Fibroblast of peridontal ligament (primary cell): ENCODE results near the gene SPSB3.

Experiments used
- DNase-seq: peaks from one replicate; pipeline ENCODE4 v3.0.0-alpha.2; 2010; ENCODE audit errors: extremely low read depth

Gene SPSB3

DNA sequence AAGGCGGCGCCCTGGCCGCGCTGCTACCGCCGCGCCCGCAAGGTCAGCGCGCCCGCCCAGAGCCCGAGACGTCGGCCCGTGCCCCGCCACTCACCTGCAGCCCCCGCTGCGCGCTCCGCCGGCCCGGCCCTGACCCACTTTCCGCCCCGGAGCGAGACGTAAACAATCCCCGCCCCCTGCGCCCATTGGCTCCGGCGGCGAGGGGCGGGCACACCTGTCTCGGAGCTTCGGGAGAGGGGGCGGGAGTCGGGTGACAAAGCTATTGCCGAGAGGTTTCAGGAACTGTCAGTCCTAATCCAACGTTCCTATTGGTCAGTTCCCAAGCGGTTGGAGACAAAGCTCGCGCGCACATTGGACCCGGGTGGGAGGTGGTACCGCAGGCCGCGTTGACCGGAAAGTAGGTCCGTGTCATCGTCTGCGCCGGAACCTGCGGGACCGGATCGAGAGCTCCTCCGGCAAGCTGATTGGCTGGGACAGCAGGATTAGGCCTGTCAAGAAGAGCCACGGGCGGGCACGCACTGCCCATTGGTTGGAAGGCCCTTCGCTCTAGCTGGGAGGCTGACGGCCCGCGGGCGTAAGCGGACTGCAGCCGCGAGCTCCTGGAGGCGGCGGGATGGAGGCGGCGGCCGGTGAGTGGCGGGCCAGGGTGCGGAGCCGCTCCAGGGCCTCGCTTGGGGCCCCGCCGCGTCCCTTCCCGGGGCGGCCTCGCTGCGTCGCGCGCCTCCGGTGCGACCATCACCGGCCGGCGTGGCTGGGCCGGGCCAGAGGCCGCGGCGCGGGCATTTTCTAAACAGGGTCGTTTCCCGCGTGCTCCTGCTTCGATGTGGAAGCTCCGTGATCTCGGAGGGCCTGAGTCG, at the start of gene SPSB3, which contains the start of gene NUBP2:
SPSB3 (minus strand) TSS at position 164 of the 857 bp plus-strand sequence. CDS start 1,088 bp downstream, outside the sequence.
NUBP2 (plus strand) TSS at position 553 of the 857 bp plus-strand sequence; CDS start at position 614, 61 bp downstream.
- peak; percentile 100 for DNase-seq

DNA sequence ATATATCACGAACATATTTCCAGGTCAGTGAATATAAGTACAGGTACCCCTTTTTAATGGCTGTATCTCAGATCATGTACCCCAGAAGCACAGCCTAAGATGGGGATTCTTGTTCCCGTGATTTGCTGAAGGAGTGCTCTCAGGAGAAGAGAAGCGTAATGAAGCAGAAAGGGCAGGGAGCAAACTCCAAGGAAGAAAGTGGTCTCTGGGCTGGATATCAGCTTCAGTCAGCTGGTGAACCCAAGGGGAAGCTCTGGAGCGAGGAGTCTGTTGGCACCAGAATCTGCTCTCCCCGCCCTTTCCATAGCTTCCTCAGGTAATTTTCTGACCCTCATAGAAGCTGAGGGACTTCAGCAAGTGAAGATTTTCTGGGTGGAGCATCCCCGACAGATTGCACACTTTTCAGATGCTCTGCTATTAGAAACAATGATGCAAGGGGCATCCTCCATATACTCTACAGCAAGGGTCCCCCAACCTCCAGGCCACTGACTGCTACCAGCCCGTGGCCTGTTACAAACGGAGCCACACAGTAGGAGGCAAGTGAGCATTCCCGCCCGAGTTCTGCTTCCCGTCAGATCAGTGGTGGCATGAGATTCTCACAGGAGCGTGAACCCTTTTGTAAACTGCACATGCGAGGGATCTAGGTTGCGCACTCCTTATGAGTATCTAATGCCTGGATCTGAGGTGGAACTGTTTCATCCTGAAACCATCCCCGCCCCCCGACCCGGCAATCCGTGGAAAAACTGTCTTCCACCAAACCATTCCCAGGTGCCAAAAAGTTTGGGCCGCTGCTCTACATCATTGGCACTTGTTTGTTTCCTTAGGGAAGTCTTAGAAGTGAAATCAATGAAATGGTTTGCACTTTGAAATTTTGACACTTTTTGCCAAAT, 49.1 kb upstream of the SPSB3 start:
- no peak for DNase-seq

DNA sequence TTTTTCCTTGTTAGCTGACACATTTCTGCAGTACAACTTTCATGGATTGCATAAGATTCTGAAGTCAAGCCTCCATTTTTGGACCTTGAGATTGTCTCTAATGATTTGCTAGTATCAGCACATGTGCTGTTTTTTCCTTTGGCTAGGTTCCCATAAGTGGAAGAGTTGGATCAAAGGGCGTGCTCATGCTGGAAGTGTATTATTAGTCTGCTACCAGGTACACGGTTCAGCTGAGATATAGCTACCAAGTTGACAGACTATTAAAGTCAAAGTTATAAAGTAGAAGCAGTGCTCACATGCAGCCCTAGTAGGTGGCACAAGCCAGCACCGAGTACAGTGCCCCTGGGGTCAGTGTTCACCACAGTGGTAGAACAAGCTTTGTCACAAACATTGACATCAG, 47.8 kb upstream of the SPSB3 start:
- DNase-seq, result no peak

DNA sequence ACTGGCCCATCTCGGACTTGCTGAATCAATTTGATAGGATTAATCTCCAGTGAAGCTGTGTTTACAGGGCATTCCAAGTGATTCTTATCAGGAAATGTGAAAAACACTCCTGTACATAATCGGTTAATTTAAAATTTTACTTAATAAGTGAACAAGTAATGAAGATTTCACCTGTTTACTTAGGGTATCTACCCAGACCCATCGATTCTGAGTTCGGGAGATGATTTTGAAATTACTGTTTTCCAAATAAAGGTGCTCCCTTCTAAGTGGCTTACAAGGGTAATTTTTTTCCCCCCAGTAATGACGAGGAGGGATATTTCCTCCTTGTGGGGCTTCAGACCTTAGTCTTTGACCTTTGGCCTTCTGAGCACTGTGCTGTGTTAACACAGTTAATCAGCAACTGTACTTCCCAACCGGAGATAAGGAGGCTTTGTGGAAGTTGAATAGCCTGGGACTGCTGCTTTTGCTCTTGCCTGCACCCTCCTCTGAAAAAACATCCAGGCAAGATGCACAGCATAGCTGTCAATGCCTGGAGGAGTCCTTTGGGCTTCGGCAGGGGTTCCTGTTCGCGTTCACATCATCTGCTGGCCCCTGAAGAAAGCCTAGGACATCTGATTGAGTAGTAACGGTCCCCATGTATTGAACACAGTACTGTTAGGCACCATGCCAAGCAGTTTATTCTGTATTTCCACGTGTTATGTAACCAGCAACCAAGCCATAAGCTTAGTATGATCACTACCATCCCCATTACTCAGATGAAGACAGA, 46.5 kb upstream of the SPSB3 start:
- DNase-seq, result no peak

DNA sequence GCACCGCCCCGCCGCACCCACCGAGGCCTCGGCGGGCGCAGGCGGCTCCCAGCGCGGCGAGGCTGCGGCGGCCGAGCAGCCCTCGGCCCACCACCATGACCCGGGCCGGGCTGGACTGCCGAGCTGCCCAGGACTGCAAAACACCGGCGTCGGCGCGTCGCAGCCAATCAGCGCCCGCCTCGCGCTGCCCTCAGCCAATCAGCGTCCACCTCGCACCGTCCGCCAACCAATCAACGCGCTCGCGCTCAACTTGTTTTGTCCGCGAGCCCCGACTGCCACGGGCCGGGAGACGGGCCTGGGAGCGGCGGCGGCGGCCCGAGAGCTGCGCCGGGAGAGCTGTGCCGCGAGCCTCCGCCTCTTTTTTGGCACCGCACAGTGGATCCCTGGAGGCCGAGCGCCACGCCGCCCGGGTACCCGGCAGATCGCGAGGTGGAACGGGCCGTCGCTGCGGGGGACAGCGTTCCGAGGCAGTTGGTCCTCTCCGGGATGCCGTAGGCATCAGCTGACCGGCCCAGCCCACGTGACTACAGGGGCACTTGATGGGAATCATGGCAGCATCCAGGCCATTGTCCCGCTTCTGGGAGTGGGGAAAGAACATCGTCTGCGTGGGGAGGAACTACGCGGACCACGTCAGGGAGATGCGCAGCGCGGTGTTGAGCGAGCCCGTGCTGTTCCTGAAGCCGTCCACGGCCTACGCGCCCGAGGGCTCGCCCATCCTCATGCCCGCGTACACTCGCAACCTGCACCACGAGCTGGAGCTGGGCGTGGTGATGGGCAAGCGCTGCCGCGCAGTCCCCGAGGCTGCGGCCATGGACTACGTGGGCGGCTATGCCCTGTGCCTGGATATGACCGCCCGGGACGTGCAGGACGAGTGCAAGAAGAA, 44.6 kb upstream of the SPSB3 start, which contains the start of the genes FAHD1 and HAGH:
FAHD1 (plus strand) TSS at position 516 of the 883 bp plus-strand sequence; CDS start at position 549, 33 bp downstream.
HAGH (minus strand) TSS at position 135 of the 883 bp plus-strand sequence; CDS start at position 97, 38 bp downstream.
- DNase-seq, result peak; percentile 94

DNA sequence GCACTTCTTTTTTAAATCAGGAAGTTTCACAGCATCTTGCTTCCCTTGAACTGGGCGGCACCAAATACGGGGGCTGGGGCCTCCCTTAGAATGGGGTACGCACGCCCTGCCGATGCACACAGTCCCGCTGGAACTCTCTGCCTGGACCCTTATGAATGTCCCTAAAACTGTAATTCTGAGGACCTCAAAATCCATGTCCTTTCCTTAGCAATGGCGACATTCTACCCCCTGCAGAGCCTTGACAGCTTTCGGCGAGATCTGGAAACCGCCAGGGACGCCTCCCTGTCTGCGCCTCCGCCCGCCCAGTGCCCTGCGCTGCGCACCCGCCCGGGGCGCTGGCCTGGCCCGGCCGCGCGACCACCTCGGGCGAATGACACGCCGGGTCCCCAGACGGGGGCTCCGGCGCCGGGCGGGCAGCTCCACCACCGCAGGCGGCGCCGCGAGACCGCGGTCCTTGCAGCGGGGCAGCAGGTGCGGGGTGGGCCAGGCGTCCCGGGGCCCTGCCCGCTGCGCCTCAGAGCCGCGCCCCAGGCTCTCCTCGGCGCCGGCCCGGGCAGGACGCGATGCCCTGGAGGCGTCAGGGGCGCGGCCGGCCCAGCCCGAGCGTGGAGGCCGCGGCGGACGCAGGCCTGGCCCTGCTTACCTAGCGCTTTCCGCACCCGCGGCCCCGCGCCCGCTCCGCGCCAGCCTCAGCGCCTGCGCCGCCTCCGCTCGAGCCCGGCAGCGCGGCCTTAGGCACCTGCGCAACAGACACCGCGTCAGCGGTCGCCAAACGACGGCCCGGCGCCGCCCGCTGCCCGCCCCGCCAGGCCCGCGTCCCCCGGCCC, 43.7 kb upstream of the SPSB3 start:
- peak; percentile 14 for DNase-seq

DNA sequence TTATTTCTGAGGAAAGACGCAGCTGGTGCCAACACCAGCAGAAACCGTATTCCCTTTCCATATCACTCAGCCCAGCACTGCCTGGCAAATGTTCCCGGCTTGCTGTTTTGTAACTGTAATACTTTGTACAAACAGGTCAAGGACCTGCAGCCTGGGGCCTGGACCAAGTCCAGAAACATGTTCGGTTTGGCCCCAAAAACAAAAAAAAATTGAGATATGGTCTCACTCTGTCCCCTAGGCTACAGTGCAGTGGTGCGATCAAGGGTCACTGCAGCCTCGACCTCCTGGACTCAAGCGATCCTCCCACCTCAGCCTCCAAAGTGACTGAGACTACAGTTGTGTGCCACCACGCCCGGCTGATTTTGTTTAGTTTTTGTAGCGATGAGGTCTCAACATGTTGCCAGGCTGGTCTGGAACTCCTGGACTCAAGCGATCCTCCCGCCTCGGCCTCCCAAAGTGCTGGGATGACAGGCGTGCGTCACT, 43.1 kb upstream of the SPSB3 start:
- no peak for DNase-seq

DNA sequence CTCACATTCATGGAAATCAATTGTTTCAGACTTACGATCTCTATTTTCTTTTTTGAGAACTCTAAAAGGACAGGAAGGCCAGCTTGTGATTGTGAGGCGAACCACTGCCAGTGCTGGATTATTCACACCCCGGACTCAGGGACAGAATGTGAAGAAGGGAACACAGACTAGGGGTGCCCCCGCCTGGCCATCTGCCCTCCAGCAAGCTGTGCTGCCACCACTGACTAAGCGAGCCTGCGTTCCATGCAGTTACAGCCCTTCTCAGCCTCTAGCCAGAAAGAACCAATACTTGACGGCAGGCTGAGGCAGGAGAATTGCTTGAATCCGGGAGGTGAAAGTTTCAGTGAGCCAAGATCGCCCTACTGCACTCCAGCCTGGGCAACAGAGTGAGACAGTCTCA, 41.5 kb upstream of the SPSB3 start:
- peak; percentile 14 for DNase-seq

DNA sequence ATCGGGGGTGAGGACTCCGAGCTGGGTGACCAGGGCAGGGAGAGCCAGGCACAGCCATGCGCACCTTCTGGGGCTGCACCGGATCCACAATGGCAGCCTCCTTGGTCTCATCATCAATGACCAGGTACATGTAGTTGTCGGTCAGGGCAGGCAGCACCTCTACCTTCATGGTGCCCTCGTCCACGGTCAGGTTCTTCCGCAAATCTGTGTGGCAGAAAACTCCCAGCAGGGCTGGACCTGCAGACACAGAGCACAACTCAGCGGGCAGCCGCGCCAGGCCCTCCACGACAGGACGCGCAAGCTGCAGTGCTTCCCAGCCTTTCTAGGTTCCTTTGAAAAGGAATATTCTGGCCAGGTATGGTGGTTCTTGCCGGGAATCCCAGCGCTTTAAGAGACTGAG, 40.4 kb upstream of the SPSB3 start:
- no peak for DNase-seq

DNA sequence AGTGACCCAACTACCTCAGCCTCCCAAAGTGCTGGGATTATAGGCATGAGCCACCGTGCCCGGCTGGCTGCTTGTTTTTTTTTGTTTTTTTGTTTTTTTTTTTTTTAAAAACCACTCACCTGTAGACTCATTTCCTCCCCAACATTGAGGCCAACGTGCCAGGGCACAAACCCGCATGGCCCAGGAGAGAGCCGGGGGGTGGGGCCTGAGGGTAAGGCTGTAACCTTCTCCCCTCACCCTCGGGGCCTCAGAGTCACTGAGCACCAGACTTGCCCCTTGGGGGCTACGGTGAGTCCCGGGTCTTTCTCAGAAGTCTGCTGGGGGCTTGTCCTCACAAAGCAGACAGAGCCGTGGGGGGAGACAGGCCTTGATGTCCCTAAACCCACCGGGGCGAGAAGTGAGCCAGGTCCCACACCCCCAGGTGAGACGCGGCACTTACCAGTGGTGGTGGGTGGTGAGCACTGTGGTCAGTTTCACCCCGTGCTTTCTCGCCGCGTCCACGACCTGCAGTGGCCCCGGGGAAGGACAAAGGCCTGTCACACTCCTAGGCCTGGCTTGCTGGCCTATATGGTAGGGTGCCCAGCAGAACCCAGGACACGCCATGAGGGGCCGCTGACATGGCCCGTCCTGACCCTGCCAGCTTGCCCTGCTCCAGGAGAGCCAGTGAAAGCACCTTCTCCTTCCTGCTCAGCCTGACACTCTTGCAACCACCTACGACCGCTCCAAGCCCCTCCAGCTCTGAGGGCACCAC, 39.7 kb upstream of the SPSB3 start:
- DNase-seq, result no peak

DNA sequence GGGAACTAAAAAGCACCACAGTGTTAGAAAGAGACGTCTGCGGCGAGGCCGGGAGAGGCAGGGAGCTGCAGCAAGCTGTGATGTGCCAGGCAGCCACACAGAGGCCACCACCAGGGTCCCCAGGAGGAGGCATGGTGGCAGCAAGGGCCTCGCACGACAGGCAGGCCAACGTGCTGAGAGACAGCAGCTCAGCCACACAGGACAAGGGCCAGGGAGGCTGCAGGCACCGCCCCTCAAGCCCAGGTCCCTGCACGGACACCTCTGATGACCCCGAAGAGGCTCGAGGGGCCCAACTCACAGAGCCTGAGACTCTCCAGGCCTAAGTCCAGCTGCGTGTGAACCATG, 38.5 kb upstream of the SPSB3 start:
- no peak for DNase-seq

DNA sequence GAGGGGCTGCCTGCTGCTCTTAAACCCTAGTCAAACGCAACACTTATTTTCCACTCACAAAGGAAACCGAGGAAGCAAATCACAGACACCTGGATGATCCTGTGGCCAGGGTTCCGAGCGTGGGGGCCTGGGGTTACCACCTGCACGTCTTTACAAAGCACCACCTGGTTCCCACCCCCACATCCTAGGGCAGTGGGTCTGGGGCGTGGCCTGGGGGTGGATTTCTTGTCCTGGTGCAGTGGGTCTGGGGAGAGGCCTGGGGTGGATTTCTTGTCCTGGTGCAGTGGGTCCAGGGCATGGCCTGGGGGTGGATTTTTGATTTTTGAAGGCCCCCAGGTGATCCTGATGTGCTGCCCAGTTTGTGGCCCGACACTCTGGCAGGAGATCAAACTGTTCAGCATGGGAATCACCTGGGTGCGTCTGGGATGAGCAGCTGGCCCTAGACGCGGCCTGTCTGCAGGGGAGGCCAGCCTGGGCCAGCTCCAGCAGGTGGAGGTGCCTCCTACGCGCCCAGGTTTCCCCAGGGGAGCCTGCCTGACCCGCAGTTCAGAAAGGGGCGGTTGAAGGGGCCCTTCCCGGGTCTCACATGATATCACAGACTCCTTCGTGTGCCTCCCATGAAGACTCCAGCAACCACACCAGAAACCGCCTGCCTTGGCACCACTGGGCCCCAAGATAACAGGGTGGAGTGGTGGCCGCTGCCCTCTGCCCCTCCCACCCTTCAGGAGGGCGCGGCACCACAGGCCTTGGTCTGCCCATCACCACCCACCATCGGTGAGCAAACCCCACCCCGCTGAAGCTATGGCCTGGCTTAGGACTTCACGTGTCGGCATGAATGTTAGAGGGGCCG, 38.0 kb upstream of the SPSB3 start:
- DNase-seq, result no peak

DNA sequence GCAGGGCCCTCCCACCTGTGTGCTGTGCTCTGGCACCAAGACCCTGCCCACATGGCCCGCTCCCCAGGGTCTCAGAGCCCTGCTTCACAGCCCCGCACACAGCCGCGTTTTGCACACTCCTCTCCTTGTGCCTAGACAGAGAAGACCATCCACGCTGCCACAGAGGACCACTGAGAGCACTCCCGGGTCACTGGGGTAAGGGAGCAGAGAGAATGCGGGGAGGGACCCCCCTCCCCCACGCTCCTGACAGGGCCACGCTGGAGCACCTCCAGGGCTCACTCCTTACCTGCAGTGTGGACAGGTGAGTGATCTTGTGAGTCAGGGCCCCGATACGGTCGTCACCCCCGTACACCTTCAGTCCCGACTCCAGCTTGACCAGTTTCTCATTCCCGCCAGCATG, 37.2 kb upstream of the SPSB3 start:
- DNase-seq, result no peak

DNA sequence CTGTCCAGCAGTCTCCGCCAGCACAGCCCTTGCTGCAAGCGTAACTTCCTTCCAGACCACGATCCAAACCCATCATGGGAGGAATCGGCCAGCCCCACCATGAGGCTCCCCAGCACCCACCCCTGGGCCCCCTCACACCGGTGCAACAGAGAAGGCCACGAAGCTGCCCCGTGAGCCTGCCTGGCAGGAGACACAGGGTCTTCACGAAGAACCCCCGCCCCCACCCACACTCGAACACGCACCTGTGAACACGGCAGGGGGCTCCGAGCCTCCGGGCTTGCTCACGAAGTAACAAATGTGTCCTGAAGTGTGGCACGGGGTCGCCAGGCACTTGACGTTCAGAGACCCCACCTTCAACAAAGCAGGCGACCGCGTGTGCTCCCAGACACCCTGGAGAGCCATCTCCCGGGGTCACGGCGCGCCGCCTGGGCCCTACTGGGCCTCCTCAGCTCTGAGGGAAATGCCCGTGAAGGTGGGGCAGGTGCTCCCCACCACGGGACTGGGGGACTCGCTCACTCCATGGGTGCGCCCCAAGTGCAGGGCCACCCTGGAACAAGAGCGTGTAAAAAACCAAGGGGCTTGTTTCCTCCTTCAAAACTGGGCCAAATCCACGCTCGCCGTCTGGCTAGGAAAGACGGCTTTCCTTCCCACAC, 36.6 kb upstream of the SPSB3 start:
- DNase-seq, result no peak

DNA sequence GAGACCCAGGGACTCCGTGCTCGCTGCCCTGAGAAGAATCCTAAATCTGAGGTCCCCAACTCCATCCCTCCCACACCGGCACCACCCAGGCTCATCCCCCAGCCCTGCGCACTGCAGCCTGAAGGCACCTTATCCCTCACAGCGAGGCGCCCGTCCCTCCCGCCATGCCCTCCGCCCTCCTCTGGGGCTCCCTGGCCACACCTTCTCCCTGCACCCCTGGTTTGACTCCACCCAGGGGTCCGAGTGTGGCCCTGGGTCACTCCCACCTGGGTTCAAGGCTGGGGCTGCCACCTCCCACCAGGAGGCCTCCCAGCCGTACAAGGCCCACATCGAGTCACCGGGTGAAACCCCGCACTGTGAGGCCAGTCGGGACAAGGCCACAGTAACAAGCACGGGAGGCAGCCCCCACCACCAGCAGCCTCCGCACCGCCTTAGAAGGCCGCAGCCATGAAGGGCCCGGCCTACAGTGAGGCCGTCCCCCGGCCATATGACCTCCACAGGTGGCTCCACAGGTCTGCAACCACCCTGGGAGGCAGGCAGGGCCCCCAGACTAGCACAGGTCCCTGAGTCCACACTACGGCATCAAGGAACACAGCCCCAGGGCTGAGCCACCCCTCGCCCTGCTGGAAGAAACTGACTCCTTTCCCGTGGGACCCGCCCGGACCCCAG, 36.0 kb upstream of the SPSB3 start:
- no peak for DNase-seq

DNA sequence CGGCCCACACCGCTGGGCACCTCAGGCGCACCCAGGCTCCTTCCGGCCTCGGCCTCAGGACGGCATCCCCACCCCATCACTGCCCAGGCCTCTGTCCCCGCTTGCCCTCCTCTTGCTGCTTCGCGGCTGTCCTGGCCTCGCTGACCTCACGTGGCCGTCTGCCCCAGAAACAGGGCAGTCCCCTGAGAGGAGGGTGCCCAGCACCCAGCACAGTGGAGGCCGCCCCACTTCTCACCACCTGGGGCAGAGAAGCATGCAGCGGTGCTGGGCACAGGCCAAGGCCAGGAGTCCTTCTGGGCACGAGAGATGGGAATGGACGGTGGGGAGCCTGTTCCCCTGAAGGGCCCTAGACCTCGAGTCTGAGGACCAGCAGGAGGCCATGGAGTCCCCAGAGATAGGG, 35.3 kb upstream of the SPSB3 start:
- no peak for DNase-seq

DNA sequence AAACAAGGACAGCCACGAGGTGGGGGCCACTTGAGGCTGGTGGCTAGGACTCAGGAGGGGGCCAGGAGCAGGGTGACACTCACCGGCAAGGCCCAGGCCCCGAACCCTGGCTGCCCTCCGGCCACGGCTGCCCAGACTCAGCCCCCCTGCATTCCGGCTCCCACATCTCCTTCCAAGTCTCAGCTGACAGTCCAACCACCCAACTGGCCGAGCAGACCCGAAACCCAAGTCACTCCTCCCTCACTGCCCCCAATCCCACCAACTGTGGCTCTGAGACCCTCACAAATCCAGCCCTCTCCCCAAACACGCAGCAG, 34.9 kb upstream of the SPSB3 start:
- DNase-seq, result no peak
